Measurements from ENCODE around the gene HOXB7.

Gene HOXB7

DNA sequence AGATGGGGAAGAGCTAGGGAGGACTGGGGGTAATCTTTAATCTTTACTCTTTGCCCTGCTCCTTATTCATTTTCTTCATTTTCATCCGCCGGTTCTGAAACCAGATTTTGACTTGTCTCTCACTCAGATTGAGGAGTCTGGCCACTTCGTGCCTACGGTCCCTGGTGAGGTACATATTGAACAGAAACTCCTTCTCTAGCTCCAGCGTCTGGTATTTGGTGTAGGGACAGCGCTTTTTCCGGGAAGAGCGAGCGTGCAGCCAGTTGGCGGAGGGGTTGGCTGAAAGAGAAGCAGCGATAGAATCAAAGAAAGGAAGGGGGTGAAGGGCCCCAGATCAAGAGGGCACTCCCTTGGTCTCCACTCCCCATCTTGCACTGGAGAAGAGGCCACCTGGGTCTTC, 12.0 kb upstream of the HOXB7 start:
- no peak for DNase-seq

DNA sequence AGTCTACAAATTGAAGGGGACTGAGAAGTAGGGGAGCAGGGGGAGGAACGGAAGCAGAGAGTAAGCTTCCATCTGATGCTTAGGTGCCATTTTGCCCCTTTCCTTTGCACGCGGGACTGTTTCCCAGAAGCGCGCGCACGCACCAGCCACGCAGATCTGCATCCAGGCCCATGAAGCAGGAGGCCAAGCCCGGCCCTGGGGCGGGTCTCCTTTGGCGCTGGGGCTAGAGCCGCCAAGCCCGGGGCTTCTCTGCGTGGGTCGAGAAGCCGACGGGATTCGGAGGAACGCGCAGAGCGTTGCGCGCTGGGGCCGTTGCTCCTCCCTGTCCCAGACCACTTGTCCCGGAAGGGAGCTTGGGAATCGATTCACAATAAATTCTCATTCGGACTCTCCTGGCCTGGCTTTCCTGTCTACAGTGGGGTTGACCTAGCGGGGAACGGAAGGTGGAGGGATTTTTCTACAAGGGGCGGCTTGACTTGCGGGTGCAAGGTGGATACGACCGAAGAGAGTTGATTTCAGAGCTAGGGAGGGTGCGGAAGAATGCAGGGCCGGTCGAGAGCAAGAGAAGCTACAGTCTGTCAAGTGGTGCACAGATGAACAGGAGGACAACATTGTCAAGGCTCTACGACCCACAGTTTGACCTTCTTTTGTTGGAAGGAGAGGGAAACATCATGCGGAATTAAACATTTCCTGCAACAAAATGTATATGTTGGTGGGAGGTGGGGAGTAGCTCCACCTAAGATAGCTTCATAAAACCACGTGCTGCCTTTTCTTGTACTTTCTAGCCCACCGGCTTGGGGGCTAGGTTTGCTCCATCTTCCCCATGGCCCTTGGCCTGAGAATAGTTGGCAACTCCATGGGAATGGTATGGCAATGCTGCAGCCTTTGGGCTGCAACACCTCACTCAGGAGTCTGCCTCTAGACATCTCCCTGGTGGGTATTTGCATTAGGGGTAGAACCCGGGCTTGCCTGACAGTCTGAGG, 10.9 kb upstream of the HOXB7 start:
- DNase-seq: no peak

DNA sequence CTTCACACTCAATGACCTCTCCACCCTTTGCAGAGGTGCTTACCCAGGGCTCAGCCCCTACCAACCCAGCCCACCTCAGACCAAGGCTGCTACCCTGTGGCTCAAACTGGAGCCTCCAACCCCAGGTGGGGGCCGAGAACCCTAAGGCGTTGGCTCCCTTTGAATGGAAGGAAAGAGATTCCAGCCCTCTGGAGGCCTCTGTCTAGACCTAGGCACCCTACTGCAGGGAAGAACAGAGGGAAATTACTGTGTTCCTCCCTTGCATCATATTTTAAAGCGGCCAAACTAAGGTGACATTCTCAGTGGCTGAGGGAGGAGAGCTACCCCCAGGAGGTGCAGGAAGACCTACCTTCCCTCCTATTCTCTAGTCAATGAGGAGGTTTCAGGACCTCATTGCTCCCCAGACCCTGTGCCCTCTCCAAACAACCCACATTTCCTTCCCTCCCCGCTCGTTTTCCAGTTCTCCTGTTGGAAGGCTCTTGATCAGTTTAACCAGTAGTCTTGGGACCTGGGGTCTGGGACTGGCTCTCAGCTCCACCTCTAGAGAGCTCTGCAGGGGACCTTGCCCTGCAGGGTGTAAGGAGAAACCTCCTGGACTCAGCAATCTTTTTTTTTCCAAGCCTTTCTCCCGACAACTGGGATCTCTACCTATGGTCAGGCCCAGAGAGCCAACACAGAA, 9.8 kb upstream of the HOXB7 start:
- no peak for DNase-seq

DNA sequence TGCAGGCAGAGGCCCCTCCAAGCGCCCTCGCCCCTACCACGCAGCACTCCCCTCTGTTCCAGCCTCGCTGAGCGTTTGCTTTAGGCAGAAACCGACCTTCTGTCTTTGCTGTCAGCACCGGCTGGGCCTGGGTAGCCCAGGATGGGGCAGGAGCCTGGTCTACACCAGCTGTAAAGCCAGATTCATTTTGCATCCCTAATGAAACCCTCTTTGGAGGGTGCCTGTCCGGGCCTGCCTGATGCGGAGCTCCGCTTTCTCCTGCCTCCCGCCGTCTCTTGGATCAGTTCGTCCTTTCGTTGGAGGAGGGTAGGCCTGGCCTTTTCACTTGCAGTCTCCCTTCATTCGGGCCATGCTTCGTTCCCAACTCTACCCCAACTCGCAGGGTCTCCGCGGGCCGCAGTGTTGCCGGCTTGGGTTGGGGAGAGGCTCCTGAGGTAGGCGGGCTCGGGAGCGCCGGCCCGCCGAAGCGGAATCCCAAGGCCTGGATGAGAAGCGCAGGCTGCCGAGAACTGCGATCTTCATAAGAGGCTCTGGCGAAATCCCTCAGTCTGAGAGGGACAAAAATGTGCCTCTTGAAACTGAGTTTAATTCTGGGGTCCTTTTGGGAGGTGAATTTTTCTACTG, 9.1 kb upstream of the HOXB7 start:
- no peak for DNase-seq

DNA sequence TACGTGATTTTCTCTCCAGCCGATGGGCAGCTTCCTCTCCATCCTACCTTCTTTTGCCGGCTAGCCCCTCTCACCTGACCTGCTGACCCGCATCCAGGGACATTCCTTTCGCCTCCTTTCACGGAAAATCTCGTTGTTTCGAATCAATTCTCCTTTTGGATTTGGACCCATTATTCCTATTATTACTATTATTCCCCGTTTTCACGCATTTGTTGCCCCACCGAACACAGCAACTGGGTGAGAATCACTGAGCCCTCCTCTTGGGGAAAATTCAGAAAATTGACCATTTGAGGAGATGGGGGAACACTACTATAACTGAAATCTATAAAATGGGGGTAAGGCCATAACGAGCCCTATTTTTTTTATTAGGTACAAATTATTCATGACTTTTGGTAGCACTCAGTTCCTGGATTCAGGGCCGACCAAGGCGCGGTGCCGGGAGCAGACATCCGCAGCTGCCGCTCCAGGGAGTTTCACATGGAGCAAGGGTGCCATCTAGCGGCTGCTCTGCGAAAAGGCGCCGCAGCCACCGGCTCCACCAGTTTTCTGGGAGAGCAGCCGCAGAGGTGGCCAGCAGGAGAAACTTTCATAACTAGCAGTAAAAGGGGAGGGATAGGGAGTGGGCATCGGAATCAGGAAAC, 7.6 kb upstream of the HOXB7 start:
- DNase-seq: peak; percentile 78

DNA sequence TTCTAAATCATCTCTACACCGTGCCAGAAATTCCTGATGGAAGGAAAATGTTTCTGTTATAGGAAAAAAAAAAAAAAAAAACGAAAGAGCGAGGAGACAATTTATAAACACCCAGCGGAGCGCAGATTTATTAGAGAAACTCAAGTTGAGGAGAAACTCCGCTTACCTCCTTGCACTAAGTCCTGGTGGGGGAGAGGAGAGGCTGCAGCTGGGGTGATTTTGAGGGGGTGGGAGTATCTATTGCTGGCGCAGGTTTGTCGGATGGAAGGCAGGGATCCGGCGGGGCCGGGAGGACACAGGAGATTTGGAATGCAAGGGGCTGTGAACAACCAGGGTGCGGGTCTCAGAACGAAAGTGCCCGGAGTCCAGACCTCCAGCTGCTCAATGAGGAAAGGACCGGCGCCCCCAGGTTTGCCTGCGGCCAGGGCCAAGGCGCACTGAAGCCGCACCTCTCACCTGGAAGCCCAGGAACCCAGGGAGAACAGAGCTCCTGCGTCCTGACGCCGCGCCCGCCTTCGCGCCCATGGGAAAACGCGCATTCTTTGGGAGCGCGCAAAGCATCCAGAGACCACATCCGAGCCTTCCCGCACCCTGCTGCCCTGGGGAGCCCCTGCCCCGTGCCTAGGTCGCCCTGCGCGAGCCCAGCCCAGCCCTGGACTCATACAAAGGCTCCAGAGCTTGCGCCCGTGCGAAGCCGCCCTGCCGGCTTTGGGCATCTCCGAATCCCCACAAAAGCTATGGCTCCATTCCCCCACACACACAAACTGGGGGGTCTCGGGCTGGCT, 6.8 kb upstream of the HOXB7 start:
- no peak for DNase-seq

DNA sequence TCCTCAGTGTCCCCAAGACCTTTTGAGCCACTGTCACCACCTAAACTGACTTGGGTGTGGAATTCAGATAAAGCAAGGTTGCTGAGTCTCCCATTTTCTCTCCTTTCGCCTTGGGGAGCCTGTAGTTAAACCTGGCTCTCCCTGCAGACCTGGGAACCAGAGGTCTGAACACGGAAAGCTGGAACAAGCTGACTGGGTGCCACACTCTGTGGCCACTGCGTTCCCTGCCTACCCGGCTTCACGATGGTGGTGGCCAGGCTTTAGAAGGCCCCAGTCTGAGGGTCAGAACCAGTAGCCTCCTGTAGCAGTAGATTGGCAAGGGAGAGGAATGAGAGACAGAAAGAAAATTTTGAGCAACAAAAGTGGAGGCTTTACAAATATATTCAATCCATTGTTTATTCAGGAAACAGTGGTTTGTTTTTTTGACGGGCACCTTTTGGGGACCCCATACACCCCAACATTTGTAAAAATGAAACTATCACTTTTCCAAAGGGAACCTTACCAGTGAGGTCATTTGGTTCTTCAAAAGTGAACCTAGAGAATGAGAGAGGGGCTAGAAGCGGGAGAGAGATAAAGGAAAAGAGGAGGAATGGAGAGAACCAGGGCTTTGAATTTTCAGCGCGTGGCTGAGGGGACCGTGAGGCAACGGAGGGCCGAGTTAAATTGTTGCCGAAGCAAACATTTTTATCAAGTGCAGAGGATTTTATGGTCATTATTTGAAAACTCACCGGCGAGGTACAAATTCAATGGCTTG, 6.1 kb upstream of the HOXB7 start:
- no peak for DNase-seq

DNA sequence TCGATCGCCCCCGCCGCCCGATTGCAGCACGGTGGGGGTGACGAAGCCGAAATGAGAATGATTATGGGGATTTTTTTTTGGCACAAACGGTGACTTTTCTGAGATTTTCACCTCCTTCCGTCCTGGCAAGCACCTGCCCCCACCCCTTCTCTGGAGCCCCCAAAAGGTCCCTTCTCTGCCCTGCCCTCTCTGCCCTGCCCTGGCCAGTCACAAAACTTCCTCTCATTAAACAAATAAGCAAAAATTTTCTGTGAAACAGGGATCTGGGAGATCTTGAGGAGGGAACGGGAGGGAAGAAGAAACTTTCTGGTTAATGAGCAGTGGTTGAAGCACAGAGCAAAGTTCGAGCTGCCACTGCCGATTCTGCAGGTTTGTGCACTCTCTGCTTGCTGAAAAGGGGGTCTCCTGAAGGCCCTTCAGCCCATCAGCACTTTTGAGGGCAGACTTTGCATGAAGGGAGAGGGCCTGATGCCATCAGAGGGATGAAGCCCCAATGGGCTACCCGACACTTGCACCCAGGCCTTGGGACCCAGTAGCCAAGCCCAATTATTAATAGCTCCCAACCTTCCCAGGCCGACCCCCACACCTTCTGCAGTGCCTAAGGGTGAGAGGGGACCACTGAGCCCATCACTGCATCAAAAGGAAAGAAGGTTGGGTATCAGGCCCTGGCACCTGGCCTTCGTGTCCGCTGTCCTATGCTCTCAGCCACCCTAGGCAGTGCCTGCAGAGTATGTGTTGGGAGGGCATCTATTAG, 5.3 kb upstream of the HOXB7 start:
- DNase-seq: no peak

DNA sequence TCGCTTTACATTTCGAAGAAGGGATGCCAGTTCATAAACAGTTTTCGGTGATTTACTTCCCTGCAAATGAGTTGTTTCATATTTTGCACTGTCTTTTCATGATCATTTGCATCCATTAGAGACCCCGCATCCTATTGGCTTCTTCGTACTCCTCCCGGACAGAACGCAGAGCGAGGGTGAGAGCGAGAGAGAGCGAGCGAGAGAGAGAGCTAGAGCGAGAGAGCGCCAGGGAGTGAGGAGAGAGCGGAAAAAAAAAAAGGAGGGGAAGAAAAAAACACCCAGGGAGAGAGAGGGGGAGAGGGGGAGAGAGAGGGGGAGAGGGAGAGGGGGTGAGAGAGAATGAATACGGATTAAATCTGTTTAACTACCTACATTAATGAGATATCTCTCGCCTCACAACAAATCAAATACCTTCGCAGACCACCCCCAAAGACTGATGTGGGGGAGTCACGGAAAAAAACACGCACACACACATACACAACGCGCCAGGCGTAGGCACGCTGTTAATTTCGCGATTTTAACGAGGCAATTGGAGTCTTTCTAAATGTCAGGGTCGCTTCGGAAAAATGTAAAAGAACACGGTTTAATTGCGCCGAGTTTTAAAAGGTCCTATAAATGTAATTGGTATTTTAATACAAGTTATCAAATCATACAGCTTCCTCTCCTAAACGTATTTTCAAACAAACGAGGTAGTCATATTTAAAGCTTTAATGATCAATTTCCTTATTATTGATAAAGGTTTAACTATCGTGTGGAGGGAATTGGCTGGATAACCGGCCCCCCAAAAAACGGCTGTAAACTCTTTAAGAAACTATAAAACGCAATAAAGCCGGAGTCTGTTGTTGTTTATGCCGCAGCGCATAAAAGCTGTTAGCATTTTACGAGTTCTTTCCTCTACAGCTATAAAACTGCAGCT, 4.5 kb upstream of the HOXB7 start, which contains the start of gene HOXB8:
TSS of gene HOXB8 (minus strand) at position 246 of the 916 bp plus-strand sequence. CDS start 588 bp downstream, outside the sequence.
- DNase-seq: no peak

DNA sequence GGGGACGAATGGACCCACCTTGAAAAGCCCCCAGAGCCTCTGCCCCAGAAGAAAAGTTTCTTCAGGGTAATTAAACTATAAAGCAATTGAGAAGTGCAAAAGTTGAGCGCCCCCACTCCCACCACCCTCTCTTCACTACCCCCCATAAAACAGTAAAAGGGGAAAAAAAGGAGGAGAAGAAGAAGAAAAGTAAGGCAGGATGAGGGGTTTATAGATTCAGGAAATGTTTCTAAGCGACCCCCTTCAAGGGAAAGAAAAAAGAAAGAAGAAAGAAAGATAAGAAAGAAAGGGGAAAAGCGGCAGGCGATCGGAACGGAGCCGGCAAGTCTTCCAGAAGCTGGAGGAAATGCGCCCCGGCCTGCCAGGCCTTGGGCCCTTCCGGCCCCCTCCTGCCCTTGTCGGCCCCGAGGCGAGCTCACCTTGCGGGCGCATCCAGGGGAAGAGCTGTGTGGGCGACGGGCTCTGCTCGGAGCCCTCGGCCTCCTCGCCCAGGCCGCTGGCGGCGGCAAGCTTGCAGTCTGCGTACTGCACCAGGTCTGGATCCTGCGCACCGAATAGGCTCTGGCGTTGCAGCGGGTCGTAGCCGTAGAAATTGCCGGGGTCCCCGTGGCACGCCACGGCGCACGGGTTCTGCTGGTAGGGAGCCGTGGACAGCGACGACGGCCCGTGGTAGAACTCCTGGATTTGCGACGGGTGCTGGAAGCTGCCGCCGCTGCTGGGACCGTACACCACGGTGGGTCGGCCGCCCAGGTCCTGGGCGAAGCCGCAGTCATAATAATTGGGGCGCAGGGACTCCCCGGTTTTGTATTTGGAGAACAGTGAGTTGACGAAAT, 3.3 kb upstream of the HOXB7 start:
- DNase-seq: no peak

DNA sequence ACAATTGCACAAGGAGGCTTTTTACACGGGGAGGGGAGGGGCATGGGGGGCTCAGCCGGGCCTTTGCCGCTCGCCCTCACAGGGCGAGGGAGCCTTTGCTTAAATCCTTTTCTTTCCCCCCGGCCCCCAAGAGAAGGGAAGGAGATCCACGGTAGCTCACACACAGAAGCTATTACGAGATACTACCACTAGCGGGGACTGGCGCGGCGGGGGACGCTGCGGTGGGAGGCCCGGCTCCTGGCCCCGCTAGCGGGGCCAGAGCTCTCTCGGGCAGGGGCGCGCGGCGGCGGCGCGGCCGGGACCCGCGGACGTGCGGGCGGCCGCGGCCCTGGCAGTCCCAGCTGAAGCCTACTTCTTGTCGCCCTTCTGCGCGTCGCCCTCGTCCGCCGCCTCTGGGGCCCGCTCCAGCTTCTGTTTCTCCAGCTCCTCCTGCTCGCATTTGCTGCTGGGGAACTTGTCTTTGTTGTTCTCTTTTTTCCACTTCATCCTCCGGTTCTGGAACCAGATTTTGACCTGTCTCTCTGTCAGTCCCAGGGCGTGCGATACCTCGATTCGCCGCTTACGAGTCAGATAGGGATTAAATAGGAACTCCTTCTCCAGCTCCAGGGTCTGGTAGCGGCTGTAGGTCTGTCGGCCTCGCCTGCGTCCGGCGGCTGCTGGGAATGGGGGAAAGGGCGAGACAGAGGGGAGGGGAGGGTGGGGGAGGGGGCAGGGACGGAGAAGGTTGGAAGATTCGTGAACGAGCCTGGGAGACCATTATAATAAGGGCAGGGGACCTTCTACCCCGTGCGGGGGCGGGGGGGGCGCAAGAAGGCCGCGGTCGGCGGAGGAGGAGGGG, 2.3 kb upstream of the HOXB7 start:
- DNase-seq: peak; percentile 33

DNA sequence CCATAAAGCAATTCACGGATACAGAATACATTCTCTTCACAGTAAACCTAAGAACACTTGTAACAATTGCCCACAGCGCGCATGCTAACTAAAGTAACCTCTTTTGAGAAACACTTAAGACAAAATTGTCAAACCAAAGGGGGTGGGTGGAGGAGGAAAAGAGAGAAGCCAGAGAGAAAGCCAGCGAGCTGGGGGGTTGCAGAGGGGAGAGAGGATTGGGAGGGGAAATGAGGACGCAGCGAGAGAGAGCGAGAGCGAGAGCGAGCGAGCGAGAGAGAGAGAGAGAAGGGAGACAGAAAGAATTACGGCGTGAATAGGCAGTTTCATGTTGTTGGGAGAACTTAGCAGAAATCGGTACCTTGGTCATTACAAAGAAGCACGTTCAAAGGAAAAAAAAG, 1.6 kb upstream of the HOXB7 start:
- DNase-seq: no peak

DNA sequence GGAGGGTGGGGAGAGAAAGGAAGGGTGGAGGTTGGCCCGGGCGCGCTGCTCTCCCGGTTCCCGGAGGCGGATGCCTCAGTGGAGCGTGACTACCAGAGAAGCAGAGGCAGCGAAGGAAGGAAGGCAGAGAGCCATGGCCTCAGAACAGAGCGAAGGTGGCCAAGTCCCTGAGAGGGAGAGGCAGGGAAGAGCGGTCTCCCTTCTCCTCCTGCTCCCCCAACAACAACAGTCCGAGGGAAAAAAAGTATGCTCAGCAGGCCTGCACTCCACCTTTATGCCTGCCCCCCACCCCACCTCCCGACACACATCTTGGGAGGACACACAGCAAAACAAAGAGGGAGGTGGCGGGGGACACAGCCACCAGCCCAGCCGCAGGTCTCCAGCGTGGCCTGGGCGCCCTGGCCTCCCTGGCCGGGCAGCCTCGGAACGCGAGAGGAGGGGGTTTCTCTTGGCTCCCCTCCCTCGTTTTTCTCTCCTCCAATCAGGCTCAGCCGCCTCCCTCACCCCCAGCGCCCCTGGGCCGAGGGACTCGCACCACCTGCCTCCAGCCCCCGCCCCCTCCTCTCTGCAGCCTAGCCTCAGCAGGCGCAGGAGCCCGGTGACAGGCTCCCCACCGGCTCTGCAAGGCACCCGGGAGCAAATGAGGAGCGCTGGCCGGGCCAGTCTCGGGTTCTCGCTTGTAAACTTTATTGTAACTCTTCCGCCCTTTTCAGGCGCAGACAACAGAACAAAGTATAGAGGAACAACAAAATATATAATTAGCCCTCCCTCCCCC, 1.1 kb upstream of the HOXB7 start:
- no peak for DNase-seq

DNA sequence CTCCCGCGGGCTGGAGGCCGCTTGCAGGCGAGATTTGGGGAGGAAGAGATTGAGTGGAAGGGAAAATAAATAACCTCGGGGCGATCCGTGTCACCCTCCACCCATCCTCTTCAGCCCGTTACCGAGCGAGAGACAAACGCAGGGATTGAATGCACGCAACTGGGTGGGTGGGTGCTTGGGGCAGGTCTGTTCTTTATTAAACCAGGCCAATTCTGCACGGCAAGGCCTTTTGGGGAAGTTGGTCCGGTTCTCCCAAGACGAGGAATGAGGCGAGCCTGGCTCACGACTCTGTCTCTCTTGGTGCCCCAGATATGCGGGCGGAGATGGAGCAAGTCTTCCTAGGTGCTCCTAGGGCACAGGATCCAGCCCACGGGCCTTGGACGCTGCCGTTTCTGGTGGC, 396 bp upstream of the HOXB7 start:
- DNase-seq: no peak

DNA sequence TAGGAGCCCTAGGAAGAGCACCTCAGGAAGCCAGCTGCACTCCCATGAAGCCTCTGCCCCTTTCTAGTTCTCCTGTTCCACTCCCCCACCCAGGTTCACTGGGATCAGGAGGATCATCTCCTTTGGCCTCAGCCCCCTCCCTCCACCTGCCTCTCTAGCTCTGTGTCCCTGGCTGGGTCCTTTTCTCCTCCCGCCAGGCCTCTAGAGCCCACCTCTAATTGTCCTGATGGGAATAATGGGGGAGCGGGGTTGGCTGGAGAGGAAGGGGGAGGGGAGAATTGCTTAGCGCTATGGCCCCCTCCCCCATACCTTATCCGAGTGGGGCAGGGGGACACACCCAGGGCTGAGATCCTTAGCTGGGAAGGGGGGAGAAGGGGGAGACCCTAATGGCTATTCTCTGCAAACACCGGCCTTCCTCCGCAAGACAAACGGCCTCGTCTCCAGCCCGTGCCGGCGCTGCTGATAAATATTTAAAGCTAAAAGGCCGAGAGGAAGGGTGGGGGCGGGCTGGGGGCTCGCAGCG, 997 bp downstream of the HOXB7 start:
- no peak for DNase-seq

DNA sequence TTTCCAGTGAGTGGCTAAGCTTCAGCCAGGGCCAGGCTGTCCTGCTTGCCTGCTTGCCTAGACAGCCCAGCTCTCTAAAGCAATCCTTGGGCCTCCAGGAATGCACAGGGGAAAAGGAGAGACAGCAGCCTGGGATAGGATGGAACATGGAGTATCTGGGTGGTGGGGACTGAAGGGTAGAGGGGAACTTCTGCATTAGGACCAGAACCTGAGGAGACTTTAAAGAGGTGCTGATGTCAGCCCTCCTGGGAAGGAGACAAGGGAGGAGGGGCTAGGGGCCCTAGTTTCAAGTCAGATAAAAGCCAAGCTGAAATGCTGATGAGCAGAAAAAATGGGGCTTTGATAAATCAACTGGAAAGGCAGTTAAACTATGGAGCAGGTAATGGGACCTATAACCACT, 1.8 kb downstream of the HOXB7 start:
- no peak for DNase-seq

DNA sequence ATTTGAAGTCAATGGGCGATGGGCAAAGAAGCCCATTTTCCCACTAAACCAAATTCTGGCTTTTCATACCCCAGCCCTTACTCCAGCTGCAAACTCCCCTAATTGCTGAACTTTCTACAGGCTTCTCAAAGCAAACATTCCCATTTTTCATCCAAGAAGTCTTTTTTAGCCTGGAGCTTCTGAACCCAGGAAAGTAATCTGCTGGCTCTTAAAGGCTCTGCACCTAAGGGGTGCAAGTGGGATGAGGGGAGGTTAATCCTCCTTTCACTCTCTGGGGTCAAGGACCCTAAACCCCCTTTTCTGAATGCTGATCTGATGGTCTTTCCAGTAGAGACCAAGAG, 2.4 kb downstream of the HOXB7 start:
- no peak for DNase-seq
